SU-DHL-6 (cell line): Measurements from ENCODE around the gene EXOSC3.
A peak's percentile ranks its signal among the peaks of the same experiment; 100 is the strongest.

Source experiments
- H2AFZ ChIP-seq: fragments of 200-600 bp; sonication (generic); 2 replicates; pipeline ENCODE4 v1.6.1; 2014; ENCODE audit warnings: low read depth, mild to moderate bottlenecking, moderate library complexity, mixed read lengths, antibody characterized with exemption, low read length; ENCODE audit not compliant: severe bottlenecking
- H3F3A ChIP-seq: fragments of 200-600 bp; shearing (Covaris generic); 2 replicates; pipeline ENCODE4 v1.6.0; 2016; ENCODE audit warnings: antibody characterized with exemption, mild to moderate bottlenecking; ENCODE audit not compliant: insufficient read depth
- H3K27ac ChIP-seq: fragments of 200-600 bp; sonication (generic); 2 replicates; pipeline ENCODE4 v1.5.1; 2016; ENCODE audit warnings: low read depth, mild to moderate bottlenecking, low read length, moderate library complexity, mixed read lengths
- H3K27me3 ChIP-seq: fragments of 200-600 bp; sonication (generic), shearing (Covaris generic); 2 replicates; pipeline ENCODE4 v1.6.0; 2014; ENCODE audit warnings: mild to moderate bottlenecking, low read length
- H3K36me3 ChIP-seq: fragments of 200-600 bp; sonication (generic); 2 replicates; pipeline ENCODE4 v1.6.1; 2014; ENCODE audit warnings: mild to moderate bottlenecking, low read length, mixed read lengths
- H3K4me2 ChIP-seq: fragments of 300-600, 200-600 bp; shearing (Covaris generic), sonication (generic); 2 replicates; pipeline ENCODE4 v1.6.0; 2014; ENCODE audit warnings: low read length, low read depth, mild to moderate bottlenecking; ENCODE audit not compliant: poor library complexity, severe bottlenecking
- H3K4me3 ChIP-seq: fragments of 200-600 bp; sonication (generic); 2 replicates; pipeline ENCODE4 v1.5.1; 2014; ENCODE audit warnings: antibody characterized with exemption, low read length, mild to moderate bottlenecking, mixed read lengths; ENCODE audit not compliant: insufficient read depth, poor library complexity, severe bottlenecking
- H3K79me2 ChIP-seq: fragments of 200-600 bp; sonication (generic); 2 replicates; pipeline ENCODE4 v1.6.1; 2014; ENCODE audit warnings: mild to moderate bottlenecking, low read length, moderate library complexity; ENCODE audit not compliant: insufficient read depth
- H3K9ac ChIP-seq: fragments of 200-600 bp; sonication (generic); 2 replicates; pipeline ENCODE4 v1.7.0; 2014; ENCODE audit warnings: mild to moderate bottlenecking, low read length
- H3K9me2 ChIP-seq: fragments of 200-600 bp; sonication (generic); replicated peaks from 2 replicates; pipeline ENCODE4 v1.6.1; 2014; ENCODE audit warnings: low read length; ENCODE audit not compliant: insufficient read depth
- H3K9me3 ChIP-seq: fragments of 200-600 bp; sonication (generic); 2 replicates; pipeline ENCODE4 v1.6.1; 2014; ENCODE audit warnings: low read length, mixed read lengths; ENCODE audit not compliant: insufficient read depth
- H4K20me1 ChIP-seq: fragments of 200-600 bp; sonication (generic); 2 replicates; pipeline ENCODE4 v1.6.1; 2014; ENCODE audit warnings: low read depth, mild to moderate bottlenecking, antibody characterized with exemption, low read length, moderate library complexity, mixed read lengths
- EZH2phosphoT487 ChIP-seq: fragments of 200-600 bp; sonication (generic), shearing (Covaris generic); conservative IDR thresholded peaks from 2 replicates; pipeline ENCODE4 v1.6.1; 2018; ENCODE audit warnings: mild to moderate bottlenecking, antibody characterized with exemption, low read length, moderate library complexity, mixed read lengths
- TF ChIP-seq, protein P1 (sequence below): fragments of 200-600 bp; sonication (generic); IDR thresholded peaks from one replicate; pipeline ENCODE4 v1.5.1; 2017; ENCODE audit warnings: antibody characterized with exemption, mild to moderate bottlenecking, low read length, moderate library complexity; ENCODE audit not compliant: insufficient read depth, poor library complexity, severe bottlenecking

EXOSC3 gene

DNA sequence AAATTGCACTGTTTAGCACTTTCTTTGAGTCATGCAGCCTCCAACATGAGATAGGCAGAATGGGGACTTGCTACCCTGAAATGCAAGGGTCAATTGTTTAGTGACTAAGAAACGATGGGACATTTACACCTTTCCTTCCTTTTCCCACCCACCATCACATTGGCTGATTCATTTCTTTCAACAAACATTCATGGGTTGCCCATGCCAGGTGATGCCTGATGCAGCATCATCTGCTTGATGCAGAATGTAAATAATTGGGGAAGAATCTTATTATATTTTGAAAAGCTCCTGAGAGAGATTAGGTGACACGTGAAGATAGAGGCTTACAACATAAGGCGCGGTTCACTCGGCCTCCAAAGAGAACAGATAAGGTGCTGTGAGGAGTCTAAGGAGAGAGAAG, 35.7 kb downstream of the EXOSC3 start:
- H2AFZ ChIP-seq = no peak overlapping the region
- no peak overlapping the region for H3K27ac ChIP-seq
- H3K4me2 ChIP-seq = no peak overlapping the region
- TF ChIP-seq, protein P1, sequence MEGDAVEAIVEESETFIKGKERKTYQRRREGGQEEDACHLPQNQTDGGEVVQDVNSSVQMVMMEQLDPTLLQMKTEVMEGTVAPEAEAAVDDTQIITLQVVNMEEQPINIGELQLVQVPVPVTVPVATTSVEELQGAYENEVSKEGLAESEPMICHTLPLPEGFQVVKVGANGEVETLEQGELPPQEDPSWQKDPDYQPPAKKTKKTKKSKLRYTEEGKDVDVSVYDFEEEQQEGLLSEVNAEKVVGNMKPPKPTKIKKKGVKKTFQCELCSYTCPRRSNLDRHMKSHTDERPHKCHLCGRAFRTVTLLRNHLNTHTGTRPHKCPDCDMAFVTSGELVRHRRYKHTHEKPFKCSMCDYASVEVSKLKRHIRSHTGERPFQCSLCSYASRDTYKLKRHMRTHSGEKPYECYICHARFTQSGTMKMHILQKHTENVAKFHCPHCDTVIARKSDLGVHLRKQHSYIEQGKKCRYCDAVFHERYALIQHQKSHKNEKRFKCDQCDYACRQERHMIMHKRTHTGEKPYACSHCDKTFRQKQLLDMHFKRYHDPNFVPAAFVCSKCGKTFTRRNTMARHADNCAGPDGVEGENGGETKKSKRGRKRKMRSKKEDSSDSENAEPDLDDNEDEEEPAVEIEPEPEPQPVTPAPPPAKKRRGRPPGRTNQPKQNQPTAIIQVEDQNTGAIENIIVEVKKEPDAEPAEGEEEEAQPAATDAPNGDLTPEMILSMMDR = no peak
- TF ChIP-seq EZH2phosphoT487 = no peak
- no peak overlapping the region for H3K9ac ChIP-seq
- no peaks in the 10 kb centered on the region for H3K27me3 ChIP-seq
- no peaks in the 10 kb centered on the region; the same call in 1 of the 2 replicates for H3K79me2 ChIP-seq
- no peak overlapping the region for H3K4me3 ChIP-seq
- H3K36me3 ChIP-seq = no peaks in the 10 kb centered on the region
- H3F3A ChIP-seq = no peaks in the 10 kb centered on the region
- no peaks in the 10 kb centered on the region for H3K9me2 ChIP-seq
- no peaks in the 10 kb centered on the region for H3K9me3 ChIP-seq
- H4K20me1 ChIP-seq = no peaks in the 10 kb centered on the region

DNA sequence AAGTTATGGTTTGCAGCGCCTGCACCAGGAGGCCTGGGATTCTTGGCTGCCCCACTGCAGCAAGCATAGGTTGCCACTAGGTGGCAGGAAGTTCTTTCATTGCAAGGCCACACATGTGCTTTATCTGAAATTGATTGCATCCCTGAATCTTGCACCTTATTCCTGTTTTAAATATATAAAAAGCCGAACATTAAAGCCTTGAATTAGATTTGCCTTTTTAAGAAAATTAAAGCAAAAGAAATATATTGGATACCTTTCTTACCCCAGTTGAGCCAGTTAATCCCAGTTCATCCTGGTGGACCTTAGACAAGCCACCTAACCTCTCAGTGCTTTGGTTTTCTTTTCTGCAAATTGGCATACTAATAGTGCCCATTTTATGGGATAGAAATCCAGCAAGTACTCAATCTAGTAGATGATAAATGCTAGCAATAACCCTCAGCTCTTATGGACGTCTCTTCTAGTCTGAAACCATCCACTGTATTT, 37.6 kb downstream of the EXOSC3 start:
- H3K27me3 ChIP-seq = no peaks in the 10 kb centered on the region
- no peaks in the 10 kb centered on the region for H3K9me3 ChIP-seq
- no peak overlapping the region for H3K4me3 ChIP-seq
- no peaks in the 10 kb centered on the region for H3K9me2 ChIP-seq
- no peaks in the 10 kb centered on the region for H3K79me2 ChIP-seq
- no peak for TF ChIP-seq EZH2phosphoT487
- TF ChIP-seq, protein P1 = peak; percentile 92
- no peak overlapping the region for H3K4me2 ChIP-seq
- no peak overlapping the region for H3K9ac ChIP-seq
- peak overlapping the region; percentile 31 for H2AFZ ChIP-seq
- no peak overlapping the region for H3K27ac ChIP-seq
- H4K20me1 ChIP-seq = no peaks in the 10 kb centered on the region
- no peaks in the 10 kb centered on the region for H3K36me3 ChIP-seq
- no peaks in the 10 kb centered on the region for H3F3A ChIP-seq

DNA sequence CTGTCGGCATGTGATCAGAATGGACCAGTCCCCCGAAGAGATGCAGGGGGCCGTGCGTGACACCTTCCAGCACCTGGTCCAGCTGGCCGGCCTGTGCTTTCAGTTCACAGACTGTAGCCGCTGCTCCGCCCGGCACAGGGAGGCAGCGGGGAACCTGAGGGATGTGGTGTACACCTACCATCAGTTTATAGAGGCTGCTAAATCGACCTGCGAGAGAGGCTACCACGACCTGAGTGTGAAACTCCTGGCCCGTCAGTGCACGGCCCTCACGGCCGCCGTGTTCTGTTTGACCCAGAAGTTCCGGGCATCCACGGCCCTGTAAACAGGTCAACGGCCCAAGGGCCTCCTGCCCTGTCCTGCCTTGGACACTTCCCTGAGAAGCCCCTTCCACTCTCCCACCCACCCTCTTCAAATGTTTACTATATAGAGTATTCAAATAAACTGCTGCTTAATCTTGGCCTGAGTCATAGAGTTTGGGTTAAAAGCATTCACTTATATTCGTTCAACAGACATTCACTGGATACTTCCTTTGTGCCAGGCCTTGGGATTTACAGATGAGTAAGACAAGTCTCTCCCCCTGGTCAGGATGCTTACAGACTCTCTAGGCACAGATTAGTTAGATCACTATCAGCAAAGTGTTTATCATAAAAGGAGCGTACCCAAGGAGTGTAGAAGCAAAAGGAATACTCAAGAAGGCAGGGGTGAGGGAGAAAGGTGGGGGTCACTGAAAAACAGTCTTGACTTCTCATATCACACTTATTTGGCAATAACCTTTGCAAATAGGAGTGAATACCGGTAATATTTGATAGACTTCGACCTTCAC, 38.2 kb downstream of the EXOSC3 start:
- no peak overlapping the region for H3K9ac ChIP-seq
- H3K9me2 ChIP-seq = no peaks in the 10 kb centered on the region
- H3K9me3 ChIP-seq = no peaks in the 10 kb centered on the region
- H3K4me2 ChIP-seq = no peak overlapping the region
- H3K27me3 ChIP-seq = no peaks in the 10 kb centered on the region
- H3K36me3 ChIP-seq = no peaks in the 10 kb centered on the region
- H4K20me1 ChIP-seq = no peaks in the 10 kb centered on the region
- H3K4me3 ChIP-seq = no peak overlapping the region
- H3K27ac ChIP-seq = no peak overlapping the region
- no peaks in the 10 kb centered on the region for H3F3A ChIP-seq
- no peak overlapping the region for H2AFZ ChIP-seq
- TF ChIP-seq, protein P1 = no peak
- TF ChIP-seq EZH2phosphoT487 = no peak
- H3K79me2 ChIP-seq = no peaks in the 10 kb centered on the region
